Glomerular endothelial cell (primary cell): ENCODE results near the gene NOL11. TPM values are rescaled to one million over a fixed set of nuclear protein-coding genes. Genes with fewer than 3 reads are reported as not detected.
"Not testable (repeated sequence)": the region's sequence is repeated elsewhere in the genome, so short reads cannot be mapped to it uniquely, and the experiment has no call there.

Experiments used
- DNase-seq: peaks from one replicate; pipeline ENCODE4 v3.0.0-alpha.2; 2011; ENCODE audit warnings: low read depth, low spot score; ENCODE audit errors: extremely low read depth
- total RNA-seq: library from RNA; depleted of rRNA; stranded (reverse); fragments of >200 nt; gene quantifications from 2 replicates; pipeline ENCODE4 v1.2.3, GENCODE V29; 2015

The NOL11 gene
- total RNA-seq: 27.1 and 31.7 TPM in 2 replicates

- peak; percentile 88 for DNase-seq
These were observed at the start of gene NOL11 for GRCh38 chr17:67717624-67718324. TSS of gene NOL11 (plus strand) at chr17:67717936. CDS start at chr17:67717948, 12 bp downstream.

GRCh38 chr17:67671493-67671892 lies 46.2 kb upstream of the NOL11 start:
- no peak for DNase-seq

GRCh38 chr17:67672592-67673335 lies 45.0 kb upstream of the NOL11 start:
- DNase-seq: no peak

- DNase-seq: no peak
These were observed 42.3 kb upstream of the NOL11 start for GRCh38 chr17:67675481-67675880.

DNA sequence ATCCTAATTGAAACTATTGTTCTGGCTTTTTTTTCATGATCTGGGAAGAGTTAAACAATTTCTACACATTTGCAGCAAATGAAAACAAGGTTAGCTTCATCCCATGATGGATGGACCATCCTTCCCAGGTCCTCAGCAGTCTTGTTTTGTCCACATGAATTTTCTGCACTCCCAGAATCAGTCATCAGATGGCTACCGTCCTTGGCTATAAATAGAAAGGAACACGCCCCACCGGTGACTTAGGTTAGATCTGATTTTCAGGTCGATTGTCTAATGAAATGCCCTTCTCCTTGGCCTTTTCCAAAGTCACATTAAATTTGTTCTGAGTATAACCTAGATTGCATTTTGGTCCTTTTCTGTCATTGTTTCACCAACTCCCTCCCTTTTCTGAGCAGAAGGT lies 41.4 kb upstream of the NOL11 start:
- DNase-seq: no peak

DNA sequence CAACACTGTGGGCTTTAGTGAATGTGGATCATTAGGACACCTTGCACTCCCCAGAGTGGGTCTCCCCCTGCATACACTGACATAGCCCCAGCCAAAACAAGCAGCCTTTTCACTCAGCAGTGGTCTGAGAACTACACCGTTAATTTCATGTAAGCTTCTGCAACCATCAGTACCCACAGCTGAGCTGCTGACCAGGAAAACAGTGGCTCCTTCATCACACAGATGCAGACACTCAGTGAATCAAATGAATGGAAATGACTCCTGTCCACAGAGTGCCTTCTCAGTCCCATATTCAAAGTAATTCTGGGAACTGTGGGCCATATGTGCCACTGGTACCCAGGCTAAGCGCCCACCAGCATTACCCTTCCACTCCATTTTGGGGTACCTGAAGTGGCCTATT lies 39.3 kb upstream of the NOL11 start:
- DNase-seq: no peak

- no peak for DNase-seq
These were observed 38.5 kb upstream of the NOL11 start for GRCh38 chr17:67679225-67679624.

DNA sequence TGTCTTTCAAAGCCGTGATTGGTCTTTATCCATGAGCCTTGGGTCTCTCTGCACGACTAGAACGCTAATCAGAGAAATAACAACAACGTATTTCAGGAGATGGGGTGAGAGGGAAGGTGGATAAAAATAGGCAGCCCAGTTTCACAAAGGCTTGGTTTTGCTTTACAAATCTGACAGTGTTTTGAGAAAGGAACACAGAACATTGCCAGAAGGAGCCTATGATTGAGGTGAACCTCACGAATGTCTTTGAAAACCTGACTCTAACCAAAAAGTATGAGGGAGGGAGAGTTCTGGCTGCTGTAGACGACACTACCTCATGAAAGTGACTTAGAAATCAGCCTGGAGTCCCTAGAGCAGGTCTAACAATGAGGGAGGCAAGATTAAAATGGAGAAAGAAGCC lies 38.0 kb upstream of the NOL11 start:
- DNase-seq: no peak

DNA sequence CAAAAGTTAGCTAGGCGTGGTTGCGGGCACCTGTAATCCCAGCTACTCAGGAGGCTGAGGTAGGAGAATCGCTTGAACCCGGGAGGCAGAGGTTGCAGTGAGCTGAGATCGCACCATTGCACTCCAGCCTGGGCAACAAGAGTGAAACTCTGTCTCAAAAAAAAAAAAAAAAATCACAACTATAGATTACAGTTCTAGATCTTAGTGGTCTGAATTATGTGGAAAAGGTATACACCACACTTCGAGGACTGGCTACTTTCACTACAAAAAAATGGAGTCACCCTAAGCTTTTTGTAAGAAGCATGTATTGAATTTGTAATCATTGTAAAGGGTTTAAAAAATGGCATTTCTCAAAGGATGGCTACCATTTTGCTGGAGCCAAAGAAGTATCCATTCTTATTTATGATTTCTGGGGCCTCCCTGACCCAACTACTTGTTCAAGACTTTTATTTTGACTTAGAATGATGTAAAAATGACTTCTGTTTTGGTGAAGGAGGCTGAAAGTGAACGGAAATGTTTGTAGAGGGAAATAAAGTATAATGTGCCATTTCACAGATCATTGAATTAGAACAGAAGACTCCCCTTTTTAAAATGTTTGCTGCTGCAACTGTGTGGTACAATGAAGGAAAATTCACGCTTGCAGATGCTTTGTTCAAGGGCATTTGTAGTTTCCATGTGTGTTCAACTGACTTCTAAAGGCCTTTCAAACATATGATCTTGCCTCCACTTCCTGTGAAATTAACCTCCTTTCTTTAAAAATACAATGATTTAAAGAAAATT lies 37.1 kb upstream of the NOL11 start:
- DNase-seq: no peak

DNA sequence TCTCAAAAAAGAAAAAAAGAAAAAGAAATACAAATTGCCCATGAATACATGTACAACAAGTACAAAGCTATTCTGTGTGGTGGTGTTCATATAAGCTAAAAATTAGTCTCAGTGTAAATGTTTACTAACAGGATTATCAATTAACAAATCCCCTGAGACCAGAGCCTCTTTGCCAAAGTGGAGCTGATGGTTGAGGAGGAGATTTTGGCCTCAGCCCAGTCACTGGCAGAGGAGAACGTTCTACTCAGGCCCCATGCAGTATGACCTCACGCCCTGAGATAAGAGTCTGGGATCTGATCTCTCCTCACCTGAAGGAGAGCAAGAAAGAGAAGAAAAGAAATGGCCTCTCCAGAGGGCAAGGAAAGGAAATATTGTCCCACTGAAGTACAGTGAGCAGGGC lies 35.5 kb upstream of the NOL11 start:
- no peak for DNase-seq

GRCh38 chr17:67685351-67685750 lies 32.4 kb upstream of the NOL11 start:
- no peak for DNase-seq

DNA sequence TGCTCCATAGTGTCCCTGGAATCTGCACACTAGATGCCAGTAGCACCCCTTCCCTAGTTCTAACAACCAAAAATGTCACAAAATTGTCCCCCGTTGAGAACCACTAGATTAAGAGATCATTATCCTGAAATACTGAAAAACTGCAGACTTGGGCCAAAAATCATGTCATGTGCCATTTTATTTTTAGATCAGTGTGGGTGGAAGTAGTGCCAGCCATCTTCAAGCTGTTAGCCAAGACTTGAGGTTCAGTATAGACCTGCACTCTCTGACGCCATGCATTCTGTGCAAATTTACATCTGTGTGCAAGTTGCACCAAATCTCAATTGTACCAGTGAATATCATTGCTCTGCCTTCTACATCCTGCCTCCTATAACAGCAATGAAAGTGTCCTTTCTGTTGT lies 31.5 kb upstream of the NOL11 start:
- DNase-seq: no peak

DNA sequence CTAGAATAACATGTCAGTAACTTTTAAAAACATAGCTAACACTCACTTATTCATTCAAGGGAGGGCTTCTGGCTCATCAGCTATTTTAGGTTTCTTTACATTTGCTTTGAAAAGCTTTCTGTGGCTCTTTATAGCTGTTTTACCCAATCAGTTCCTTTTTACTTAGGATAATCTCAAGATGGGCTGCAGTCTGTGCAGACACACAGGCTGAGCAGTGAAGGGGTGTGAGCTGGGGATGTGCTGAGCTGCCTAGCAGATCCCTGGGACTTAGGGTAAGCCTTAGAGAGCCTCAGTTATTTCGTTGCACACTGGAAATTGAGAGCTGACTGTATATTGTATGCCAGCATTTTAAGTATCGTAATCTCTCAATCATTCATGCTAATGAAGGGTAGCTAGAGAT lies 30.2 kb upstream of the NOL11 start:
- no peak for DNase-seq

DNA sequence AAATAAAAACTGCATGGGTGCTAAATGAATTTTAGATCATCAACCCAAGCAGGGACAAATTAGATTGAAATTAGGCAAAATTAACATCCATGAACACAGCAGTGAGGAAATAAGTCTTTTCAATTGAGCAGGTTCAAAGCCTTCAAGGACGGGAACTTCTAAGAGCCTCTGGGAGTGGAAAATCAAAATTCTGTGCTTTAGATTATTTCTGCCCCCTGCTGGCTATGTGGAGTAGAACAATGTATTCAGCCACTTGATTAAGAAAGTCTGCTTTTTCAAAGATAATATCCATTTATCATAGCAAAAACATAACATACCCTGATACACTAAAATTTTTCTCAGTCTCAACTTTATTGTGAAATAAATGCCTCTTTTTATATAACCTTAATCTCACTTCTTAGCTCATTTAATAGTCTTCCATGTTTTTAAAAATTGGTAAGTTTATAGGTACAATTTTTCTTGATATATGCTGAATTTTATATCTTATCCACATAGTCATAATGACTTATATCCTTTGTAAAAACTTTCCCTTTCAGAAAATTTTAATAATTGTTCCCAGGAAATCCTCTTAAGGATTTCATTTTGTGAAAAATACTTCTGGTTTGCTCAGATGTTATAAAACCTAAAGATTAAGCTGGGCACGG lies 28.1 kb upstream of the NOL11 start:
- DNase-seq: peak; percentile 62

GRCh38 chr17:67693811-67694210 lies 23.9 kb upstream of the NOL11 start:
- DNase-seq: no peak

- no peak for DNase-seq
These were observed 21.4 kb upstream of the NOL11 start for GRCh38 chr17:67696347-67696746.

GRCh38 chr17:67696853-67697498 lies 20.8 kb upstream of the NOL11 start:
- no peak for DNase-seq

DNA sequence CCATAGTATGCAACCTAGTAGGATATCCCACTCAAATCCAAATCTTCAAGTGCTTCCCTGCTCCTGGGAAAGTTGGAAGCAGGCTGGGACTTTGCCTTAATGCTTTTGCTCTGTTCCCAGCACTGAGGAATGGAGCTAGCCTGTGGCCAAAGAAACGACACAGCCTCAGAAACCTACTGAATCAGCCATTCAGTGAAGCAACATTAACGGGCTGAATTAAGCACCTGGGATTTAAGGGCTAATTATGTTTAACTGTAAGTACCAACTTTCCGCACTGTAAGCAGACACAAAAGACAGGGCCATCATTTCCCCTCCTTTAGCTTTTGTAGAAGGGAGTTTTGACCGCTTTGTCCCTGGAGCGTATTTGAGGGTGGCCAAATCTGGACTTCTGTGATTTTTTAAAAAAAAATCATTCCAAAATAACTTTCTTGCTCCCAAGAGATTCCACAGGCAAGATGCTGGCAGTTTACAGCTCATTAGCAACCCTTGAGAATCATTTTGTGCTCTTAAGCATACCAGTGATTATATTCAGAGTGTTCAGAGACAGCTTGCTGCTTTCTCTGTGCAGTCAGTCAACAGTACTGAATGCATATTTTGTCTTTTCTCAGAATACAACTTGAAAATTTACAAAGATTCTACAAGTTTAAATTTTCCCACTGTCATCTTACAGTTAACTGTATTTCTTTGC lies 17.6 kb upstream of the NOL11 start:
- no peak for DNase-seq

GRCh38 chr17:67700725-67701119 lies 17.0 kb upstream of the NOL11 start:
- no peak for DNase-seq

DNA sequence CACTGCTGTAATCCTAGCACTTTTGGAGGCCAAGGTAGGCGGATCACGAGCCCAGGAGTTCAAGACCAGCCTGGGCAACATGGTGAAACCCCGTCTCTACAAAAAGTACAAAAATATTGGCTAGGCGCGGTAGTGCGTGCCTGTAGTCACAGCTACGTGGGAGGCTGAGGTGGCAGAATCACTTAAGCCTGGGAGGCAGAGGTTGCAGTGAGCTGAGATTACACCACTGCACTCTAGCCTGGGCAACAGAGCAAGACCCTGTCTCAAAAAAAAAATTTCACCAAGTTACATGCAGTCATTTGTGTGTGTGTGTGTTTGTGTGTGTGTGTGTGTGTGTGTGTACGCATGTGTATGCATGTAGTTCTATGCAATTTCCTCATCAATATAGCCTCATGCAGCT lies 14.9 kb upstream of the NOL11 start:
- DNase-seq: not testable (repeated sequence)
